GM19240 (cell line): ENCODE data around the gene FAM227B.

Experiments
- DNase-seq: peaks from one replicate; pipeline ENCODE4 v3.0.0; 2011; ENCODE audit warnings: low spot score; ENCODE audit not compliant: insufficient read length

FAM227B gene

DNA sequence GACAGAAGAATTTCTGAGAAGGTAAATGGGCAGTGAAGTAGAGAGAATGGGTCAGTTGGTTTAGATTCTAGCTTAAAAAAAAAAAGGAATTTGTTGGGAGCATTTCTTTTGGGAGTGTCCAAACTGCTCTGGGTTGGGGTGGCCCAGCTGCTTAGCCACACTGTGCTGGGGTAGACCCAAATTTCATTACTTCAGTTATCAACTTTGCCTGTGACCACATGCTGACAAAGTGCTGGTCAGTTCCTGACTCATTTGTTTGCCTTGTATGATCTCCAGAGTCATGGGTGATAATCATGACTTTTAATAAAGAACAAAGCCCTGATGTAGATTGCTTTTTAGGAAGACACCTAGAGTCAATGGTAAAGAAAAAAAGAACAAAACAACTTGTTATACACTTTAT, 319.1 kb downstream of the FAM227B start:
- DNase-seq = no peak

DNA sequence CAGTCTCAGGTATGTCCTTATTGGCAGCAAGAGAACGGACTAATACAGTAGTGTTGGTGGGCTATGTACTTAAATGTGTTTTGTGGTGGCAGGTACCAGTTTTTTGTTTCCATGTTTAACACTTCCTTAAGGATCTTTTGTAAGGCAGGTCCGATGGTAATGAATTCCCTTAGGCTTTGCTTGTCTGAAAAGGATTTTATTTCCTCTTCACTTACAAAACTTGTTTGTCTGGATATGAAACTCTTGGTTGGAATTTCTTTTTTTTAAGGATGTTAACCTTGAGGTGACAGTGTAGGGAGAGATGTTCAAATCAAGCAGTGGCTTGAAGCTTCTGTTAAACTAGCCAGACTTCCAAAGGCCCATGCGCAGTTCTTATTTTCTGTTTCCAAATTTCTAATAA, 319.8 kb downstream of the FAM227B start:
- no peak for DNase-seq

DNA sequence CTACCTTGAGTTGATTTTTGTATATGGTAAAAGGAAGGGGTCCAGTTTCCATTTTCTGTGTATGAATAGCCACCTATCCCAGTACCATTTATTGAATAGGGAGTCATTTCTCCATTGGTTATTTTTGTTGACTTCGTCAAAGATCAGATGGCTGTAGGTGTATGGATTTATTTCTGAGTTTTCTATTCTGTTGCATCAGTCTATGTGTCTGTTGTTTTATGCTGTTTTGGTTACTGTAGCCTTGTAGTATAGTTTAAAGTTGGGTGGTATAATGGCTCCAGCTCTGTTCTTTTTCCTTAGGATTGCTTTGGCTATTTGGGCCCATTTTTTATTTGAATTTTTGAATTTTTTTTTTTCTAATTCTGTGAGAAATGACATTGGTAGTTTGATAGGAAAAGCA, 323.0 kb downstream of the FAM227B start:
- DNase-seq = no peak

DNA sequence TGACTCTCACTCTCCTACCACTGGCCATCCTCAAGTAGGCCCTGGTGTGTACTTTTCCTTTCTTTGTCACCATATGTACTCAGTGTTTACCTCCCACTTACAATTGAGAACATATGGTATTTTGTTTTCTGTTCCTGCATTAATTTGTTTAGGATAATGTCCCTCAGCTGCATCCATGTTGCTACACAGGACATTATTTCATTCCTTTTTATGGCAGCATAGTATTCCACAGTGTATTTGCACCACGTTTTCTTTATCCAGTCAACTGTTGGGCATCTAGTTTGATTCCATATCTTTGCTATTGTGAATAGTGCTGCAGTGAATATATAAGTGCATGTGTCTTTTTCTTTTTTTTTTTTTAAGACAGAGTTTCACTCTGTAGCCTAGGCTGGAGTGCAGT, 324.4 kb downstream of the FAM227B start:
- DNase-seq = no peak

DNA sequence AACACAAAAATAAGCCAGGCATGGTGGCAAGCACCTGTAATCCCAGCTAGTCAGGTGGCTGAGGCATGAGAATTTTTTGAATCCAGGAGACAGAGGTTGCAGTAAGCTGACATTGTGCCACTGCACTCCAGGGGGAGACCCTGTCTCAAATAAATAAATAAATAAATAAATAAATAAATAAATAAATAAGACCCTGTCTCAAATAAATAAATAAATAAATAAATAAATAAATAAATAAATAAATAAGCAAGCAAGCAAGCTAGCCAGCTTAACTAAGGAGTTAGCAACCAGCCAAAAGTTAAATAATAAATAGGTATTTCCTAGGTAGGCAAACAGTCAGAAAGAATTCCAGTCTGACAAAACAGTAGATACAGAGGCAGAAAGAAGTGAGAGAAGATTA, 326.7 kb downstream of the FAM227B start:
- no peak for DNase-seq

DNA sequence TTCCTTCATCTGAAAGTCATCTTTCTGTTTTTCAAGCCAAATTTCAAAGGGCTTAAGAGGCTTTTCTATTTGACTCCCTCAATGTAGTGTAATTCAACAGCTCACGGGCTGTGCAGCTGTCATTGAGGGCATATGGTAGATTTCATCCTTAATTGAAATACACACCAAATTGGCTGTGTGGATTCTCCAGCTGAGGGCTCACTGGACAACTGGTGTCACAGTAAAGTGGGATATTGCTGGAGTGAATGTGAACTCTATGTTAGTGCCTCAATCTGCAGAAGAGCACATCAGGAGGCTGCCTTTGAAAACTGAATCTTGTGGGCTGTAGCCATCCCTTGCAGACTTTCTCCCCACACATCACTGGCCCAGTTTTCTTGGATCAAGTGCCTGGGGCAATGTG, 330.4 kb downstream of the FAM227B start:
- no peak for DNase-seq

DNA sequence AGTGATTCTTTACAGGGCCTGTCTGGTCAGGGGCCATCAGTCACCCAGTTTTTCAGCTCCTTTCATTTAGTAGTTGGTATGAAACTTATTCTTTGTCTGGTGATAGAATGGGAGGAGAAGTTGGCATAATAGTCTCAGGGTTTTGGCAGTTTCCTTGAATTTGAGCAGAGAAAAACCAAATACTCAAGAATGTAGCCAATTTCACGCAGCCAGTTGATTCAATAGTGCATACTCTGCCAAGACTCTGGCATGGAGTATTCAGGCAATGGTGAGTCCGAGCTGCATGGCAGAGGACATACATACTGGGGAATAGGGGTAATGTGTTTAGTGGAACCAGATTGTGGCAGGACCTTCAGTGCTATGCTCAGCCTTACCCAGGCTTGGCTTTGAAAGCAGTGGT, 332.2 kb downstream of the FAM227B start:
- no peak for DNase-seq

DNA sequence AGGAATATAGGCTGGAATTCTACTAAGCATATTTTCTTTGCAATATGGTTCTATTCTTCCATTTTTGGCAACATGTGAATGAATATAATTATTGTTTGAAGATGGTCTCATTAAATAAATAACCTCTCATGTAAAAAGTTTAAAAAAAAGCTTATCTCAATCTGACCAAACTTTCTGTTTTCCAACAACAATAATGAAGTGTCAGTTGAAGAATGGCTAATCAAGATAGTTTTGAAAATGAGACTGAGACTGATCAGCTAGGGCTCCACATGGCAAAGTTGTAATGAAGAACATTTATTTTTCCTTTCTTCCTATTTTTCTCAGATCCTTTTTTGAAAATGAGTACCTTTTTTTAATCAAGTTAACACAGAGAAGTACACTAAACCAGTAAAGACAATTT, 333.1 kb downstream of the FAM227B start:
- no peak for DNase-seq

DNA sequence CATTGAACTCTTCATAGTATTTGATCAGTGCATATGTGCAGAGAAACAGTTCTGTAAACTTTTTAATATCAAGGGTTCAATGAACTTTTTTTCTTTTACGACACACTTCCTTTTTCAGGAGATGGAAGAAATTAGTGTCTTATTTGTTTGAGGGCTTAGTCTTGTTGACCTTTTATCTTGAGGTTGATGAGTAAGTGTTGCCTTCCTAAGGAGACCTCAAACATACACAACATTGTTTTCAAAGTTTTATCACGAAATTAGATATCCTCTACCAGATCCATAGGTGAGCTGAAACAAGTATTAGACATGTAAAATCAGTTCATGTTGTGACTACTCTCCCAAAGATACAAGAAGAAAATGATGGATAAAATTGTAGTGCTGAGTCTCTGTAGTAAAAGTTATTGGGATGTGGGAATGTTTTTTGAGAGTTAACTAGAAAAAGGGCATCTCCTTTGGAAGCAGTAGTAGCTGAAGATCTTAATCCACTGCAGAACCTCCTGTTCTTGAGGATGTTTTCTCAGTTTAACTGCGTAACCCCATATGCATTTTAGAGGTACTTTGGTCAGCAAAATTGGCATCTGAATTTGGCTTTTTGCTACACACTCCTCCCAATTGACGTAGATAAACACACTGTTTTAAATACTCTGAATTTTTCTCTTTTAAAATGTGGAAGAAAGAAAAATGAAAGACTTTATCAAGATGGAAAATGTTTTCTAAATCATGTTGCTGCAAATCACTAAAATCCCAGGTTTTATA, 333.8 kb downstream of the FAM227B start:
- no peak for DNase-seq

DNA sequence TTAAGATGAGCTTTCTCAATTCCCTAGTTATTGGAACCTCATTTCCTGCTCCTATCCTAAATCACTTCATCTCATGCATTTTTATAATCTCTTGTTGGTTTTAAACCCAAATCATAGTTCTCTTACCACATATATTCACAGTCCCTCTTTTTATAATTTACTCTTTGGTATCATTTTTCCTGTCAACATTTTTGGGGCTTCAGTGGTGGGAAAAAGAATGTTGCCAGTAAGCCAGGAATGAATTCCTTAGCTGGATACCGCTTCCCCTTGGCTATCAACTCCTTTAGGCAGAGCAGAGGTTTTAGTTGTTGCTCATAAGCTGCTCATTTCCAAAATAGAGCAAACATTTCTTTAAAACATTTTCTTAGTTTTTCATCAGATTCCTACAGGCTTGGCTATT, 338.3 kb downstream of the FAM227B start:
- no peak for DNase-seq

DNA sequence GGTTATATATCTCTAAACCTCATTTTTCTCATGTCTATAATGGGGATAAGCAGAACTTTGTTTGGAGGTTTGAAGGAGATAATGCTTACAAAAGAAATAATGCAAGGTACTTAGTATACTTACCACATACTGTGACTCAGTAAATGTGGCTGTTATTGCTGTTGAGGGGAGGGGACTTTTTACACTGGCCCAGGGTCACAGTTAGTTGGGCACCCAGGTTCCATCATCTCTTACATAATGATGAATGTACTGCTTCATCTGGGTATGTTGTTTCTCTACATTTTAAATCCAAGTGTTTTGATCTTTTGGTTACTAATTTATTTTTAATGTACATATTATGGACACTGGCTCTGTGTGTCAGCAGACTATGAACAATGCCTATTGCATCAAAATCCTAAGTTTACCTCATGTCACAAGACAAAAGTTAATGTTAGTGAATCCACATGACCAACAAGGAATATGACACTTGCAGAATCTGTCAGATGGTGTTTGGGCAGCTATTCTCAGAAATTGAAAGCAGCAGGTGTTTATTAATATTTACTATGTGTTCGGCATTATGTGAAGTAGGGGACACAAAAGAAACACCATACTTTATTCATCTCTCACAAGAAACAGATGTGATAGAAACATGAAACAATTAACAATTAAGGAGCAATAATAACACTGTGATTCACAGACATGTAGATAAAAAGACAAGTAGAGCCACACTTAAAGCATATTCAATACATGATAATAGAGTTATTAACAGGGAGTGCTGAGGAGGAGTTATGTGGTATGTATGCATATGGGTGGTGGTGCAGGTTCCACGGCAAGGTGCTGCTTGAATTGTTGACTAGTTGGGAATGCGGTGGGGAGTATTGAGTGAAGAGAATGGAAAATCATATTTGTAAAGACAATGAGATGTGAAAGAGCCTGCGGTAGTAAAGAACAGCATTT, 340.8 kb downstream of the FAM227B start:
- no peak for DNase-seq

DNA sequence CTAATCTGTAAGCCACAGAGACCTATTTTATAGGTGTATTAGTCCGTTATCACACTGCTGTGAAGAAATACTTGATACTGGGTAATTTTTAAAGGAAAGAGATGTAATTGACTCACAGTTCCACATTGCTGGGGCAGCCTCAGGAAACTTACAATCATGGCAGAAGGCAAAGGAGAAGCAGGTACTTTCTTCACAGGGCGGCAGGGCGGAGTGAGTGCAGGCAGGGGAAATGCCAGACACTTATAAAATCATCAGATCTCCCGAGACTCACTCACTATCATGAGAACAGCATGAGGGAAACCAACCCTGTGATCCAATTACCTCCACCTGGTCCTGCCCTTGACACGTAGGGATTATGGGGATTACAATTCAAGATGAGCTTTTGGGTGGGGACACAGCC, 341.9 kb downstream of the FAM227B start:
- DNase-seq = no peak
